HG02571 (cell line): ENCODE data around the gene FZD1.
"Not testable (repeated sequence)": the region's sequence is repeated elsewhere in the genome, so short reads cannot be mapped to it uniquely, and the experiment has no call there.

Source experiments
- ATAC-seq: cut with Tn5 transposase; IDR thresholded peaks from one replicate; pipeline ENCODE4 v1.9.1; 2021; ENCODE audit warnings: mild to moderate bottlenecking, moderate library complexity; ENCODE audit not compliant: unreplicated experiment

Gene FZD1

GRCh38 chr7:91294639-91295220 lies 30.5 kb downstream of the FZD1 start:
- ATAC-seq: no peak

GRCh38 chr7:91295576-91295975 lies 31.3 kb downstream of the FZD1 start:
- no peak for ATAC-seq

- ATAC-seq: no peak
Observed at GRCh38 chr7:91297939-91298338, 33.7 kb downstream of the FZD1 start.

GRCh38 chr7:91299952-91300775 lies 35.9 kb downstream of the FZD1 start:
- ATAC-seq: no peak

- no peak for ATAC-seq
Observed at GRCh38 chr7:91302794-91303193, 38.6 kb downstream of the FZD1 start.

GRCh38 chr7:91306266-91306665 lies 42.0 kb downstream of the FZD1 start:
- ATAC-seq: no peak

- no peak for ATAC-seq
Observed at GRCh38 chr7:91307467-91307866, 43.2 kb downstream of the FZD1 start.

GRCh38 chr7:91308191-91308590 lies 44.0 kb downstream of the FZD1 start:
- not testable (repeated sequence) for ATAC-seq

- no peak for ATAC-seq
Observed at GRCh38 chr7:91310830-91311460, 46.7 kb downstream of the FZD1 start.

GRCh38 chr7:91311839-91312238 lies 47.6 kb downstream of the FZD1 start:
- ATAC-seq: no peak

GRCh38 chr7:91313113-91313512 lies 48.9 kb downstream of the FZD1 start:
- ATAC-seq: no peak

GRCh38 chr7:91314591-91315323 lies 50.5 kb downstream of the FZD1 start:
- no peak for ATAC-seq

GRCh38 chr7:91316426-91316825 lies 52.2 kb downstream of the FZD1 start:
- ATAC-seq: no peak

- no peak for ATAC-seq
Observed at GRCh38 chr7:91319351-91319750, 55.1 kb downstream of the FZD1 start.

GRCh38 chr7:91320366-91321078 lies 56.3 kb downstream of the FZD1 start:
- no peak for ATAC-seq
